ENCODE data around the gene ERC1. TPM values are rescaled to one million over a fixed set of nuclear protein-coding genes. Genes with fewer than 3 reads are reported as not detected.

Gene ERC1
- total RNA-seq, 1 donor from 2014 or later: 56.5 TPM

DNA sequence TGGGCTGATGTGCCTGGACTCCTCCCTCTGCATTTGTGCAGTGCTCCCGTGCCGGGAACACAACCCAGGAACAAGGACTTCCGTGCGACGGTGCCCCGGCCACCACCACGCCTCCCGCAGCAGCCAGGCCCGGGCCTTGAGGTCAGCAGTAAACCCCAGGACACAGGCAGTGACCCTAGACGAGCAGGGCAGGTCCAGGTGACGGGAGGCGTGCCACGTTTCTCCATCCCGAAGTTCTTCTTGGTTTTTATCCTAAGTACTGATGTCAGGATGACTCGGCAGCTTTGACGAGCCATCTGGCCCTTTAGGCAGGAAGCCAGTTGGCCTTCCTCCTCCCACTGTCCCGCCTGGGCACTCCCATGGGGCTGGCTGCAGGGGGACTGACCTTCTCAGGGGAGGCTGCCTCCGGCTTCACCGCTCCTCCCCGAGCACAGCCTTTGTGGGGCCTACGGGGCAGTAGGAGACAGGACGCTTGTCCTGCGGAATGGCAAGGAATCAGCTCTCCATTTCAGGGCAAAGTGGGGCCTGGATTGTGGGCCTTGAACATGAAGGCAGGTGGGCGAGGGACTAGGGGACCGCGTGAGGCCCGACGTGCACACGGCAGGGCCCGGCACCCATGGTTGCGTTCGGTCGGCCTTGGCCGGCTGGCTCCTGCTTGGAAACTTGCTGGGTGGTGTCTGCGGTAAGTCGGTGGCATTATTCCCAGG lies 509.2 kb downstream of the ERC1 start:
- Histone ChIP-seq H3K27ac (no peak overlapping the region), H3K36me3 (no peaks in the 10 kb centered on the region), H3K4me1 (peaks cover 24% of the 10 kb centered on the region), H3K9me3 (no peaks in the 10 kb centered on the region), H3K4me3 (no peak overlapping the region), H3K27me3 (no peaks in the 10 kb centered on the region)
- intact Hi-C loops (cut with DNase I): no loop called here
- DNase-seq (ENCODE audit: extremely low spot score in 2 of 2): no peak
- TF ChIP-seq CTCF (IDR thresholded peaks at IDR 0.05) (no peak), POLR2AphosphoS5 (IDR thresholded peaks at IDR 0.05; ENCODE audit: insufficient read depth in 1 of 2, low read depth in 1 of 2) (peak in 1 of 2 donors; percentile 28)

DNA sequence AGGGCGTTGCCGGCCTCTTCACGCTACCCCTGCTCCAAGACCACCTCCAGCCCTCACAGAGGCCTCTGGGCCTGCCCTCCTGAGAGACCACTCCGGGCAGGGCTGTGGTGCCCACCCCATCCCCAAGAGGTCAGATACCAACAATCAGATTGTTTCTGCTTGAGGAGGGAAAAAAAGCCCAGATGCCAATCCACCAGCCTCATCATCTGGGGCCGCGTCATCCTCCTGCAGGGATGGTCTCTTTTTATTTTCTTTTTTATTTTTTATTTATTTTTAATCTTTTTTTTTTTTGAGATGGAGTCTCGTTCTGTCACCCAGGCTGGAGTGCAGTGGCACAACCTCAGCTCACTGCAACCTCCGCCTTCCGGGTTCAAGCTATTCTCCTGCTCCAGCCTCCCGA lies 510.0 kb downstream of the ERC1 start:
- intact Hi-C loops (cut with DNase I): no loop called here
- Histone ChIP-seq H3K9me3 (no peaks in the 10 kb centered on the region), H3K36me3 (no peaks in the 10 kb centered on the region), H3K4me1 (peaks cover 17% of the 10 kb centered on the region), H3K27me3 (no peaks in the 10 kb centered on the region), H3K4me3 (no peak overlapping the region), H3K27ac (no peak overlapping the region)
- TF ChIP-seq POLR2AphosphoS5 (IDR thresholded peaks at IDR 0.05; ENCODE audit: insufficient read depth in 1 of 2, low read depth in 1 of 2) (no peak), CTCF (IDR thresholded peaks at IDR 0.05) (no peak), POLR2A (IDR thresholded peaks at IDR 0.05) (no peak)
- no peak for DNase-seq (ENCODE audit: extremely low spot score in 2 of 2)

DNA sequence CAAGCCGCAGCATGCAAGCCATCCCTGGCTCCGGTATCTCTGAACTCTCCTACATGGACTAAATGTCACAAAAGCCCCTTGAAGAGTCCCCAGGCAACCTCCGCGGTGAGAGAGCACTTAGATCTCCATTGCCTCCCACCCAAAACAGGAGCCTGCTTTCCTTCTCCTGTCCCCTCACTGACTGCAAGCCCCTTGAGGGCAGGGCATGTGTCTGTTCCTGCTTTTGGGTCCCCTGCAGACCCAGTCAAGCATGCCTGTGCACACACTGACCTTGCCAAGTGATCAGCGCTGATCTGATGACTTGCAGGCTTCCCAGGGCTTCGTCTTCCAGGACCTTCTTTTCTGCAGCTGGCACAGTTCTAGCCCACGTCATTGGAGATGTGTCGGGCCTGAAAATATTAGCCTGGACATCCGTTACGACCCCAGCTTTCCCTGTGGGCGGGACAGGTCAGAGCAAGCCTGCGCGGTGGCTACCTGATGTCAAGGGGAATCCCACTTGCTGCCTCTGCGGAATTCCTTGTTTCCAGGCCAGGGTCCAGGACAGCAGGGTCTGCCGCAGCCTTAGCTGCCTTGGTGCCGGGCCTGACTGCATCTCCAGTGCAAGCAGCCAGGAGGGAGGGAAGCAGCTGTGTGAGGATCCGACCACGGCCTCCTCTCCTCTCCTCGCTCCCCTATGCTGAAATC lies 510.8 kb downstream of the ERC1 start:
- peak in 1 of 2 donors; percentile 64 for DNase-seq (ENCODE audit: extremely low spot score in 2 of 2)
- intact Hi-C loops (cut with DNase I): no loop called here
- Histone ChIP-seq H3K27ac (no peak overlapping the region), H3K4me3 (no peak overlapping the region), H3K9me3 (no peaks in the 10 kb centered on the region), H3K4me1 (peaks cover 9% of the 10 kb centered on the region), H3K36me3 (no peaks in the 10 kb centered on the region), H3K27me3 (no peaks in the 10 kb centered on the region)
- TF ChIP-seq CTCF (IDR thresholded peaks at IDR 0.05) (no peak), POLR2AphosphoS5 (IDR thresholded peaks at IDR 0.05; ENCODE audit: insufficient read depth in 1 of 2, low read depth in 1 of 2) (no peak), POLR2A (IDR thresholded peaks at IDR 0.05) (no peak)

- TF ChIP-seq POLR2A (IDR thresholded peaks at IDR 0.05): no peak
- TF ChIP-seq CTCF (IDR thresholded peaks at IDR 0.05): no peak
- TF ChIP-seq POLR2AphosphoS5 (IDR thresholded peaks at IDR 0.05; ENCODE audit: insufficient read depth in 1 of 2, low read depth in 1 of 2): no peak
- H3K36me3 ChIP-seq: no peaks in the 10 kb centered on the region
- no peak for DNase-seq (ENCODE audit: extremely low spot score in 2 of 2)
- H3K4me3 ChIP-seq: no peak overlapping the region
- no peaks in the 10 kb centered on the region for H3K9me3 ChIP-seq
- no peaks in the 10 kb centered on the region for H3K27me3 ChIP-seq
- H3K4me1 ChIP-seq: peaks cover 7% of the 10 kb centered on the region
- intact Hi-C loops (cut with DNase I): no loop called here
- no peak overlapping the region for H3K27ac ChIP-seq
These were observed 511.3 kb downstream of the ERC1 start for GRCh38 chr12:1502379-1502720.

DNA sequence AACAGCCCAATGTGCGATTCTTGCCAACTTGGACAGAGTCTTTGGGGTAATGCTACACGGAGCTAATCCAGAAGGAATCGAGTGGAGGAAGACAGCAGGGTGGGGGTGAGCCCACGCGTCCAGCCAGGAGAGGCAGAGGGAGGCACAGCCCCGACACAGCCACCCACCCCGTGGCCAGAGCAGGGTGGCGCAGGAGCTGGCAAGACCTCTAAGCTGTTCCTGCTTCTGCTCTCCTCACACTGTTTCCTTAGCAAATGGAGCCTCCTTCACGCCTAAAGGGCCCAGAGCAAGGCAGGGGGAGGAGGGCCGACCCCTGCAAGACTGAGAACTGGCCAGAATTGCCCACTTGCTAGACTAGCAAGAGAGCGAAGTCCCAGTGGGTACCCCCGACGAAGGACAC lies 511.8 kb downstream of the ERC1 start:
- no peaks in the 10 kb centered on the region for H3K27me3 ChIP-seq
- H3K36me3 ChIP-seq: no peaks in the 10 kb centered on the region
- intact Hi-C loops (cut with DNase I): no loop called here
- no peak overlapping the region for H3K4me3 ChIP-seq
- TF ChIP-seq POLR2A (IDR thresholded peaks at IDR 0.05): no peak
- TF ChIP-seq CTCF (IDR thresholded peaks at IDR 0.05): no peak
- peaks cover 7% of the 10 kb centered on the region for H3K4me1 ChIP-seq
- DNase-seq (ENCODE audit: extremely low spot score in 2 of 2): no peak
- no peaks in the 10 kb centered on the region for H3K9me3 ChIP-seq
- no peak overlapping the region for H3K27ac ChIP-seq

Measured in vagina (tissue), 2 donors.